Astrocyte (in vitro differentiated cells and primary cell): ENCODE measurements around the gene ABCG4.

Experiments used
- CTCF ChIP-seq: IDR thresholded peaks from 2 replicates; pipeline ENCODE4 v1.5.1; 2011; ENCODE audit warnings: low read depth, mild to moderate bottlenecking, inconsistent platforms, low read length, moderate library complexity; ENCODE audit not compliant: insufficient read depth
- EZH2 ChIP-seq: IDR thresholded peaks from 2 replicates; pipeline ENCODE4 v1.6.1; 2012; ENCODE audit warnings: mild to moderate bottlenecking, low read length, inconsistent platforms; ENCODE audit not compliant: insufficient read depth

GRCh38 chr11:119169282-119169719 is 20.4 kb downstream of the ABCG4 start:
- TF ChIP-seq CTCF (no peak), EZH2 (no peak)
